SH-SY5Y (cell line): Measurements from ENCODE around the gene AMMECR1.

Experiments
- GATA2 ChIP-seq: IDR thresholded peaks from 2 replicates; pipeline ENCODE4 v1.6.1; 2011; ENCODE audit warnings: mild to moderate bottlenecking, low read depth, low read length
- GATA3 ChIP-seq: IDR thresholded peaks from 2 replicates; pipeline ENCODE4 v1.6.1; 2011; ENCODE audit warnings: low read depth, mild to moderate bottlenecking, low read length, moderate library complexity

DNA sequence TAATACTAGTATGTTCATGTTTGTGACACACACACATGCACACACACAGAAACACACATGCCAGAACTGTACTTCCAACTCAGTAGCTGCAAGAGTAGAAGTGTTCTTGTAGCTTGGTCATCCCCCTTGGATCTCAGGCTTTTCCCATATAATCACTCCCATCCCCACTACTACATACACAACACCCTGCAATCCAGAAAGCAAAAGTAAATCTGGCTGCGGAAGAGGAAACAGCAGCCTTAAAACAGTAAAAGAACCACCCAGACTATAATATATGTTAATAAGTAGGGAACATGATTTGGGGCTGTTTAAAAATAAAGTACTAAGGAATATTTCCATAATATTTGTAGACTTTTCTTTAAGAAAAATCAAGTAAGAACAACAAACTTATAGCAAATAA, 103.2 kb downstream of the AMMECR1 start:
- TF ChIP-seq GATA2 (no peak), GATA3 (no peak)
